GM19099 (cell line): ENCODE results near the gene PTH2.

Experiments used
- POLR2A ChIP-seq: IDR thresholded peaks from 3 replicates; pipeline ENCODE4 v1.6.1; 2011; ENCODE audit warnings: low read depth; ENCODE audit not compliant: insufficient read length; ENCODE audit errors: extremely low read depth

Gene PTH2

GRCh38 chr19:49391581-49392399, 31.5 kb downstream of the PTH2 start:
- TF ChIP-seq POLR2A = no peak

- no peak for TF ChIP-seq POLR2A
Measured at GRCh38 chr19:49390929-49391359, 32.3 kb downstream of the PTH2 start.

- TF ChIP-seq POLR2A = no peak
Measured at GRCh38 chr19:49390131-49390928, 32.9 kb downstream of the PTH2 start.

DNA sequence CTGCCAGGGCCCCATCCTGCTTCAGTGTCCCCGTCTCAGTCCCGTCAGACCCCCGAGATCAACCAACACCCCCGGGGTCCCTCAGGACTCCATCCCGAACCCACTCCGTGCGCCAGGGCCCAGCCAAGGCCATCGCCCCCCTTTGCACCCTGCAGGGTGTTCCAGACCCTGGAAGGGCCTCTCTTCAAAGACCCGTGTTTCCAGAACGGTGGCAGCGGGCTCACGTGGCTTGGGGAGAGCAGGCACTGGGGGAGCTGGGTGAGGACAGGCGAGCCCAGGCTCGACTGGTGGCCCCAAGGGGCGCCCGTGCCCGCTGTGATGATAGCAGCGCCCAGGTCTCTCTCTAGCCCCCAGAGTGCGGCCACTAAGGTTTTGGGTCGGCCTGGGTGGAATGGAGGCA, 33.8 kb downstream of the PTH2 start:
- no peak for TF ChIP-seq POLR2A

GRCh38 chr19:49387936-49388372, 35.3 kb downstream of the PTH2 start, which contains the start of gene KASH5:
Gene KASH5 (plus strand): TSS chr19:49388249. CDS start chr19:49390884, 2,635 bp downstream.
- peak; percentile 58 for TF ChIP-seq POLR2A

- TF ChIP-seq POLR2A = no peak
Measured at GRCh38 chr19:49383599-49383998, 39.6 kb downstream of the PTH2 start.

DNA sequence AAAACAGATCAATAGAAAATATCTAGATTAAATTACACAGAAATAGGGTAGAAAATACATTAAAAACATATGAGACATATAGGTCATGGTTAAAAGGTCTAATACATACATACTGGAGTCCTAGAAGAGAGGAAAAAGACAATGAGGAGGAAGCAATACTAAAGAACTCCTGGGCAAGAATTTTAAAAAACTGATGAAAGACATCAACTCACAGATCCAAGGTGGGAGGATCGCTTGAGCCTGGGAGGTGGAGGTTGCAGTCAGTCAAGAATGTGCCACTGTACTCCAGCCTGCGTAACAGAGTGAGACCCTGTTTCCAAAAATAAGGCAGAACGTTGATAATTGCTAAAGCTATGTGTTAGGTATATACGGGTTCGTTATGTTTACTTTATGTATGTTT, 40.6 kb downstream of the PTH2 start:
- no peak for TF ChIP-seq POLR2A

DNA sequence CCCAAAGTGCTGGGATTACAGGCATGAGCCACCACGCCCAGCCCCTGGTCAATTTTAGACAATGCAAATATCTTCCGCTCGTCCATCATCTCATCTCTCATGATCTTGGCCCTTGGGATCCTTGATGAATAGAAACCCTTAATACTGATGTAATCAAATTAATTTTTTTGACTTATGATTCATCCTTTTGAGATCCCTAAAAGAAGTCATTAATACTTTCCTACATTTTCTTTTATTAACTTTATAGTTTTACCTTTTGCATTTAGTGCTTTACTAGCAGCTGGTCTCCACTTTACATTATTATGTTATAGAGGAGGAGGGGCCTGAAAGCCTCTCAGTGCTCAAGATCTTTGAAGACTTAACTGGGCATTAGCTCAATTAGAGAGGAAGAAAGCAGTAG, 42.9 kb downstream of the PTH2 start:
- no peak for TF ChIP-seq POLR2A

GRCh38 chr19:49378512-49378911, 44.7 kb downstream of the PTH2 start:
- no peak for TF ChIP-seq POLR2A

DNA sequence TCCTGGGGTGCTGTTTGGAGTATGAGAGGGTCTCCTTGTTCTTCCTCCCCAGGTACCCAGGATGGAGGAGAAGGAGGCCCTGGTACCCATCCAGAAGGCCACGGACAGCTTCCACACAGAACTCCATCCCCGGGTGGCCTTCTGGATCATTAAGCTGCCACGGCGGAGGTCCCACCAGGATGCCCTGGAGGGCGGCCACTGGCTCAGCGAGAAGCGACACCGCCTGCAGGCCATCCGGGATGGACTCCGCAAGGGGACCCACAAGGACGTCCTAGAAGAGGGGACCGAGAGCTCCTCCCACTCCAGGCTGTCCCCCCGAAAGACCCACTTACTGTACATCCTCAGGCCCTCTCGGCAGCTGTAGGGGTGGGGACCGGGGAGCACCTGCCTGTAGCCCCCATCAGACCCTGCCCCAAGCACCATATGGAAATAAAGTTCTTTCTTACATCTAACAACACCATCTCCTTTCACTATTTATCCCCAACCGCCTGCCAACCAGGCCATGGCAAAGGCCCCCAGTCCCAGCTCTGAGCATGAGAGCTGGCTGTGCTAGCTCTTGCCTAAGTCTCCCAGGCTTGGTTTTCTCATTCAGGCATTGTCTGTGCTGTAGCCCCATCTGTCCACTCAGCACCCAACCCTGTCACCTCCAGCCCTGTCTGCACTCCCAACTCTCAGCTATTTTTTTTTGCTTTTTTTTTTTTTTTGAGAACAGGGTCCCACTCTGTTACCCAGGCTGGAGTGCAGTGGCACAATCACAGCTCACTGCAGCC, 48.4 kb downstream of the PTH2 start:
- TF ChIP-seq POLR2A = no peak
